Duodenal mucosa (tissue), 2 donors: ENCODE data around the gene CXCL13.
"Not testable (repeated sequence)": the region's sequence is repeated elsewhere in the genome, so short reads cannot be mapped to it uniquely, and the experiment has no call there.

Source experiments
- H3K27ac ChIP-seq: one replicate; pipeline ENCODE4 v1.7.0; 2013; ENCODE audit warnings: low read depth, low read length
- H3K27me3 ChIP-seq, 2 donors: one replicate each; pipeline ENCODE4 v1.7.0; 2013; ENCODE audit warnings: low read length in 2 of 2, control low read depth in 1 of 2; ENCODE audit not compliant: insufficient read depth in 2 of 2, control insufficient read depth in 1 of 2
- H3K36me3 ChIP-seq, 2 donors: one replicate each; pipeline ENCODE4 v1.7.0; 2013; ENCODE audit warnings: low read length in 2 of 2, control low read depth in 1 of 2; ENCODE audit not compliant: insufficient read depth in 2 of 2, control insufficient read depth in 1 of 2
- H3K4me1 ChIP-seq, 2 donors: one replicate each; pipeline ENCODE4 v1.7.0; 2013; ENCODE audit warnings: low read length in 2 of 2, control low read depth in 1 of 2; ENCODE audit not compliant: insufficient read depth in 2 of 2, control insufficient read depth in 1 of 2
- H3K4me3 ChIP-seq, 2 donors: one replicate each; pipeline ENCODE4 v1.7.0; 2013; ENCODE audit warnings: low read length in 2 of 2, low read depth in 1 of 2
- H3K9ac ChIP-seq, 2 donors: one replicate each; pipeline ENCODE4 v1.7.0; 2013; ENCODE audit warnings: low read length in 2 of 2, low read depth in 1 of 2
- H3K9me3 ChIP-seq, 2 donors: one replicate each; pipeline ENCODE4 v1.7.0; 2013; ENCODE audit warnings: low read length in 2 of 2, control low read depth in 1 of 2; ENCODE audit not compliant: control insufficient read depth in 1 of 2

Gene CXCL13, protein sequence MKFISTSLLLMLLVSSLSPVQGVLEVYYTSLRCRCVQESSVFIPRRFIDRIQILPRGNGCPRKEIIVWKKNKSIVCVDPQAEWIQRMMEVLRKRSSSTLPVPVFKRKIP

DNA sequence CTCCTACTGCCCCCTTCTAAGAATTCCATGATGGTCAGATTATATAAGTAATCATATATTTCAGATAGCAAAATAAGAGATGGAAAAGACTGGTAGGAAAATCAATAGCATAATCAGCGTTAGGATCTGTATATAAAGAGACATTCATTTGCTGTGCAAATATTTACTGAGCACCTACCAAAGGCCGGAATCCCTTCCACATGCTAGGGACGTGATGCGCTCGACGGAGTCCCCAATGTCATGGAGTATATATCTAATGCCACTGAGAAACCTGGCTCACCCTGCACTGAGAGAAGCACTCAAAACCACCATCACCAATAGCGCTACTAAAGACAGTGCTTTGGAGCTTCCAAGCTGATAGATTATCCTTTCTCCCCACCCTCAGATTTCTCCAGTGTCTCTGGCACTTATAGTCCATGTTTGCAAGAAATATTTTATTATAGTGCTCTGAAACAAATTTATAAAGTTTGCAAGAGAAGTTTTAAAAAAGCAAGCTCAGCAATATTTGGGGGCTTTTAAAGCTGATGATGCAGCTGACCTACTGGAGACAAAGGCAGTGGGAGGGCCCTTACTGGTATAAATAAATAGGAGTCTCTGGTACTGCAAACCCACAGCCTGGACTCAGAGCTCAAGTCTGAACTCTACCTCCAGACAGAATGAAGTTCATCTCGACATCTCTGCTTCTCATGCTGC, at the start of gene CXCL13:
CXCL13 (plus strand) TSS at position 611 of the 693 bp plus-strand sequence; CDS start at position 657, 46 bp downstream.
- H3K9ac ChIP-seq: no peak within 1 kb of the TSS
- no peak within 1 kb of the TSS for H3K4me3 ChIP-seq
- H3K4me1 ChIP-seq: no peaks in the 10 kb centered on the region
- H3K27me3 ChIP-seq: peaks cover 0 to 3% of the 10 kb centered on the region in 2 donors
- H3K36me3 ChIP-seq: no peaks in the 10 kb centered on the region
- no peak within 1 kb of the TSS for H3K27ac ChIP-seq
- no peaks in the 10 kb centered on the region for H3K9me3 ChIP-seq

GRCh38 chr4:77560170-77560569, 45.5 kb upstream of the CXCL13 start:
- Histone ChIP-seq H3K9me3 (peaks cover 4 to 11% of the 10 kb centered on the region in 2 donors), H3K27ac (no peak overlapping the region), H3K27me3 (no peaks in the 10 kb centered on the region), H3K36me3 (no peaks in the 10 kb centered on the region), H3K9ac (no peak overlapping the region), H3K4me3 (no peak overlapping the region), H3K4me1 (peaks cover 9 to 41% of the 10 kb centered on the region in 2 donors)

DNA sequence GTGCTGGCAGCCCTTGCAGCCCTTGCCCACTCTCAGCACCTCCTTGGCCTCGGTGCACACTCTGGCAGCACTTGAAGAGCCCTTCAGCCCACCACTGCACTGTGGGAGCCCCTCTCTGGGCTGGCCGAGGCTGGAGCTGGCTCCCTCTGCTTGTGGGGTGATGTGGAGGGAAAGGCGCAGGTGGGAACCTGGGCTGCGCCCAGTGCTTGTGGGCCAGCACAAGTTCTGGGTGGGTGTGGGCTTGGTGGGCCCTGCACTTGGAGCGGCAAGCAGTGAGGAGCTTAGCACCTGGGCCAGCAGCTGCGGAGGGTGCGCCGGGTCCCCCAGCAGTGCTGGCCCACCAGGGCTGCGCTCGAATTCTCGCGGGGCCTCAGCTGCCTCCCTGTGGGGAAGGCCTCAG, 43.9 kb upstream of the CXCL13 start:
- H3K36me3 ChIP-seq, H3K27ac ChIP-seq: not testable (repeated sequence)

DNA sequence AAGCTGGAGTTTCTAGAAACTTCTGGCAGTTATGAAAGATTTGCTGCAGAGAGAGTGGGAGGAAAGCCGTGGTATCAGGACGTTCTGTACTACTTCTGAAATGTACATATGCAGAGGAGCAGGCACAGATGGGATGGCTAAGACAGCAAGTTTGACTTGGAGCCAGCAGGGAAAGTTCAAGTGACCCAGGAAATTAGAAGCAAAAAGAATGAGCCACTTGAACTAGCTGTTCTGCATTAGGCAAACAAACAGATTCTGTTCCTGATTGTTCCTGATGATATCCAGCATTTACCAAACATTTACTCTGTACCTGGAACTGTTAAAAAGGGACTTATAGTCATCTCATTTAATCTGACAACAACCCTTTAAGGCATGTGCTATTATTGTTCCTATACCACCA, 41.4 kb upstream of the CXCL13 start:
- Histone ChIP-seq H3K4me3 (no peak overlapping the region), H3K27ac (no peak overlapping the region)

More for the DNA sequence above, 43.9 kb upstream of the CXCL13 start:
- H3K9ac ChIP-seq, H3K27me3 ChIP-seq, H3K4me3 ChIP-seq, H3K9me3 ChIP-seq: not testable (repeated sequence)
- peaks cover 9 to 41% of the 10 kb centered on the region in 2 donors for H3K4me1 ChIP-seq

GRCh38 chr4:77566148-77566547, 39.5 kb upstream of the CXCL13 start:
- H3K27ac ChIP-seq: no peak overlapping the region

More for the DNA sequence above, 41.4 kb upstream of the CXCL13 start:
- H3K27me3 ChIP-seq: no peaks in the 10 kb centered on the region
- peaks cover 9 to 37% of the 10 kb centered on the region in 2 donors for H3K4me1 ChIP-seq
- H3K9me3 ChIP-seq: peaks cover 0 to 3% of the 10 kb centered on the region in 2 donors
- H3K36me3 ChIP-seq: no peaks in the 10 kb centered on the region
- H3K9ac ChIP-seq: no peak overlapping the region

GRCh38 chr4:77567549-77567948, 38.1 kb upstream of the CXCL13 start:
- H3K4me1 ChIP-seq: peaks cover 9 to 23% of the 10 kb centered on the region in 2 donors
- H3K27ac ChIP-seq: no peak overlapping the region
- H3K4me3 ChIP-seq: no peak overlapping the region
- H3K27me3 ChIP-seq: no peaks in the 10 kb centered on the region
- no peak overlapping the region for H3K9ac ChIP-seq
- no peaks in the 10 kb centered on the region for H3K9me3 ChIP-seq
- no peaks in the 10 kb centered on the region for H3K36me3 ChIP-seq

More at GRCh38 chr4:77566148-77566547, 39.5 kb upstream of the CXCL13 start:
- no peak overlapping the region for H3K9ac ChIP-seq
- peaks cover 9 to 27% of the 10 kb centered on the region in 2 donors for H3K4me1 ChIP-seq
- H3K9me3 ChIP-seq: peaks cover 0 to 3% of the 10 kb centered on the region in 2 donors
- no peaks in the 10 kb centered on the region for H3K36me3 ChIP-seq
- H3K4me3 ChIP-seq: no peak overlapping the region
- H3K27me3 ChIP-seq: no peaks in the 10 kb centered on the region

DNA sequence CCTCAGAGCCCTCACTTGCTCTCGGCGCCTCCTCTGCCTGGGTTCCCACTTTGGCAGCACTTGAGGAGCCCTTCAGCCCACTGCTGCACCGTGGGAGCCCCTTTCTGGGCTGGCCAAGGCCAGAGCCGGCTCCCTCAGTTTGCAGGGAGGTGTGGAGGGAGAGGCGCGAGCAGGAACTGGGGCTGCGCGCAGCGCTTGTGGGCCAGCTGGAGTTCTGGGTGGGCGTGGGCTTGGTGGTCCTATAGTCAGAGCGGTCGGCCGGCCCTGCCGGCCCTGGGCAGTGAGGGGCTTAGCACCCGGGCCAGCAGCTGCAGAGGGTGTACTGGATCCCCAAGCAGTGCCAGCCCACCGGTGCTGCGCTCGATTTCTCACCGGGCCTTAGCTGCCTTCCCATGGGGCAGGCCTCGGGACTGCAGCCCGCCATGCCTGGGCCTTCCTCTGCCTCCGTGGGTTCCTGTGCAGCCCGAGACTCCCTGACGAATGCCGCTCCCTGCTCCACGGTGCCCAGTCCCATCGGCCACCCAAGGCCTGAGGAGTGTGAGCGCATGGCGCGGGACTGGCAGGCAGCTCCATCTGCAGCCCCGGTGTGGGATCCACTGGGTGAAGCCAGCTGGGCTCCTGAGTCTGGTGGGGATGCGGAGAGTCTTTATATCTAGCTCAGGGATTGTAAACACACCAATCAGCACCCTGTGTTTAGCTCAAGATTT, 35.0 kb upstream of the CXCL13 start:
- not testable (repeated sequence) for H3K27me3 ChIP-seq, H3K4me3 ChIP-seq, H3K9me3 ChIP-seq, H3K4me1 ChIP-seq, H3K36me3 ChIP-seq, H3K27ac ChIP-seq, H3K9ac ChIP-seq

DNA sequence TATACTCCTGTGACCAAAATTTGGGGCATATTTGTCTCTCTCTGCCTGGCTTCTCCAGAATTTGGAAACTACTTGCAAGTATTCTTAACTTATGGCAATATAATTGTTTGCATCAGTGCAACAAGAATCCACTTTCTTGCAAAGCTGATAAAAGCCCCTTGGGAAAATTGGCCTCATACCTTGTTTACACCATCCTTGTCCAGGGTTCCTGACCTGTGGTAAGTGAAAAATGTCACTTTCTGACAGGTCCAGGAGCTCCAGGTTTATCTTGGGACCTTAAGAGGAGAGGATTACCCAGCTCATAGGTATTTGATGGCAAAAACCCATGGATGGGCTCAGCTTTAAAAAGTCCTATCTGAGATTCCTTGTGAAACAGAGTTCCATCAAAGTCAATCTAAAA, 29.3 kb upstream of the CXCL13 start:
- Histone ChIP-seq H3K27me3 (no peaks in the 10 kb centered on the region), H3K9ac (no peak overlapping the region), H3K36me3 (no peaks in the 10 kb centered on the region), H3K9me3 (peaks cover 6 to 7% of the 10 kb centered on the region in 2 donors), H3K4me1 (no peaks in the 10 kb centered on the region), H3K27ac (no peak overlapping the region), H3K4me3 (no peak overlapping the region)

DNA sequence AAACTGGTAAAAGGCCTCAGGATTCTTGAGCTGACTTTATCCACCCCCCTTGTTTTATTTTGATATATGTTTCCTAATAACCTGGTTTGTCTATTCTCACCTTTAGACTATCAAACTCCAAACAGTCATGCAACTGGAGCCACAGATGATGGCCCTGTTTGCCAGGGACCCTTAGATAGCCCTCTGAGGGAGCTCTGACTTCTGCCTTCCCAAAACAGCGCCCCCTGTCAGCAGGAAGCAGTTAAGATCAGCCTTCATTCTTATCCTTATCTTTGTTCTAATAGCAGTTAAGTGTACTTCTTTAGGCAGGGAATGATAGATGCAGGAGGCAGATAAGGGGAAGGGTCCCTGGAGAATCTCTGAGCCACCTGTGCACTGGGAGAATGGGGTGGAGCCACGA, 27.5 kb upstream of the CXCL13 start:
- Histone ChIP-seq H3K36me3 (no peaks in the 10 kb centered on the region), H3K9ac (no peak overlapping the region), H3K4me3 (no peak overlapping the region), H3K27ac (no peak overlapping the region), H3K9me3 (peaks cover 6 to 7% of the 10 kb centered on the region in 2 donors), H3K27me3 (no peaks in the 10 kb centered on the region), H3K4me1 (no peaks in the 10 kb centered on the region)

- H3K27me3 ChIP-seq: no peaks in the 10 kb centered on the region
- H3K9ac ChIP-seq: no peak overlapping the region
- no peaks in the 10 kb centered on the region for H3K36me3 ChIP-seq
- no peaks in the 10 kb centered on the region for H3K4me1 ChIP-seq
- no peak overlapping the region for H3K27ac ChIP-seq
- no peak overlapping the region for H3K4me3 ChIP-seq
- H3K9me3 ChIP-seq: peaks cover 6 to 7% of the 10 kb centered on the region in 2 donors
Measured at GRCh38 chr4:77579406-77580076, 26.1 kb upstream of the CXCL13 start.
